ENCODE results near the gene SIRT2.
"Not testable (repeated sequence)": the region's sequence is repeated elsewhere in the genome, so short reads cannot be mapped to it uniquely, and the experiment has no call there.

SIRT2 gene

GRCh38 chr19:38892841-38893240, 6.6 kb downstream of the SIRT2 start:
- DNase-seq = no peak

GRCh38 chr19:38891771-38892170, 7.6 kb downstream of the SIRT2 start:
- DNase-seq = no peak

- DNase-seq = no peak
Measured at GRCh38 chr19:38890686-38891085, 8.7 kb downstream of the SIRT2 start.

- DNase-seq = no peak
Measured at GRCh38 chr19:38889803-38890202, 9.6 kb downstream of the SIRT2 start.

DNA sequence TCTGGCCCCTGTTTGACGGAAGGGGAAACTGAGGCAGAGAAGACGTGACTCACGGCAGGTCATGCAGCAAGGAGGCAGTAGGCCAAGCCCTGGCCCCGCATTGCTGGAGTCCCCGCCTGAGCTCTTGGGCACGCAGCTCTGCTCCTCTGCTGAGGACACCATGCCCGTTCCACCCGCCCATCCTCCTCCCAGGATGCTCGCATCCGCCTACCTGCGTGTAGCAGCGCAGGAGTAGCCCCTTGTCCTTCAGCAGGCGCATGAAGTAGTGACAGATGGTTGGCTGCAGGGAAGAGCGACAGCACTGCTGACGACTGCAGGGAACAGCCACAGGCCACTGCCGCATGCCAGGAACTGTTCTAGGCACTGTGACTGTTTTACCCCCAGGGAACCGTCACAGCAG, 10.5 kb downstream of the SIRT2 start:
- no peak for DNase-seq

GRCh38 chr19:38884691-38885090, 14.7 kb downstream of the SIRT2 start:
- DNase-seq = not testable (repeated sequence)

- no peak for DNase-seq
Measured at GRCh38 chr19:38883286-38883685, 16.1 kb downstream of the SIRT2 start.

- no peak for DNase-seq
Measured at GRCh38 chr19:38880882-38881609, 18.4 kb downstream of the SIRT2 start.

DNA sequence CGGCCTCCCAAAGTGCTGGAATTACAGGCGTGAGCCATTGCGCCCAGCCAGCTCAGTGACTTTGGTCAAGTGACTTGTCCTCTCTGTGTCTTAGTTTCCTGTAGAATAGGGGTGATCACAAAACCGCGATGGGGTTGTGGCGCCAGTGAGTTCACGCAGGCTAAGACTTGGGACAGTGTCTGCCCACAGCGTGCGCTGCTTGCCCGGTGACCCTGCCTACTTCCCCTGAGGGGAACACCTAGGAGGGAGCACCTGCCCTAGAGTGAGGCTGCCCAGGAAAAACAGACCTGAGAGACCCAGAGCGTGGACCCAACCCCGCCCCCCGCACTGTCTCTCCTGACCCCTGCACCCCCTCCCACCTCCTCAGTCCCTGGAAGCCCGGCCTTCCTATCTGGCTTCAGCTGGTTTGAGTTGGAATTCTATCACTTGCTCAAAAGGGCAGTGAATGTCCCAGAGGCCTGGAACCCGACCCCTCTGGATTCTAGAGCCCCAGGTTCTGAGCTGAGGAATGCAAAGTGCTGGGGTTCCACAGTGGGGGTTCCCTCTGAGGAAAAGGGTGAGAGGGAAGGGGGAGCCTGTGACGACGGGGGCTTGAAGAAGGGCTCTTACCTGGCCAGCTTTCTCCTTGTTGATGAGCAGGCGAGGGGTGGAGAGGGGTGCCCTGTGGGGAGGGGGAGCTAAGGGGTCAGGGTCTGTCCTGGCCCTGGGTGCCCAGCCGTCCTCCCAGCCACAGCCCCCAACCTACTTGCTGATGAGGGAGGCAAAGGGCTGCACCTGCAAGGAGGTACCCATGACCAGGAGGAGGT, 19.1 kb downstream of the SIRT2 start:
- no peak for DNase-seq

GRCh38 chr19:38879400-38879751, 20.0 kb downstream of the SIRT2 start:
- no peak for DNase-seq

DNA sequence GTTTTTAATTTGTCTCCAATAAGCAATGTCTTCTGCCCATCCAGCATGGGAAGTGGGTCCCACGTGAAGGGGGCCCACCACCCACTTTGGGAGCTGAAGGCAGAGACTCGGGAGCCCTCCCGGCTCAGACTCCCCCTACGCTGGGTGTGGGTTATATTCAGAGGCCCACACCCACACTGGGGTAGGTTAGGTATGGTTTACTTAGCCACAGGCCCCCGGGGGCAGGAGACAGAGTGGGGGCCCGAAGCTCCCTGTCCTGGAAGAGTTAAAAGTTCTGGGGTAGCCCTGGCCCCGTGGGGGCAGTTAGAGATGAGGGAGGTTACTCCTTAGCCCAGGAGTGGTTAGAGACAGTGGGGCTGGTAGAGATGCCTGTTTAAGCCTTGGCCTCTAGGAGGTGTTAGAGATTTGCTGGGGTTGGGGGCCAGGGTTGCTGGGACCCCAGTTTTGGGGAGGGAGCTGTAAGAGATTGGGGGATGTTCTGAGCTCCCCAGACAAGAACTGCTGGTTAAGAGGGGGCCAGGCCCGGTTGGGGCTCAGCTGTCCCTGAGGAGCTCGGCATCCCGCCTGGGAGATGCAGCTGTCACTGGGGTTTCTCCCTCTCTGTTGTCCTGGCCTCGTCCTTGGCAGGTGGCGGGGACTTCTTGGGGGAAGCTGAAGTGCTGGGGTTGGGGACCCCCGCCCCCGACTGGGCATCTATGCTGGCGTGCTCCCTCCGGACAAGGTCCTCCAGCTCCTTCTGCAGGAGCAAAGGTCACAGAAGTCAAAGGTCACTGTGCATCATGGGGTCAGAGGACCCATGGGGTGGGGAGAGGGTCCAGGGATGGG, 20.6 kb downstream of the SIRT2 start:
- DNase-seq = no peak

DNA sequence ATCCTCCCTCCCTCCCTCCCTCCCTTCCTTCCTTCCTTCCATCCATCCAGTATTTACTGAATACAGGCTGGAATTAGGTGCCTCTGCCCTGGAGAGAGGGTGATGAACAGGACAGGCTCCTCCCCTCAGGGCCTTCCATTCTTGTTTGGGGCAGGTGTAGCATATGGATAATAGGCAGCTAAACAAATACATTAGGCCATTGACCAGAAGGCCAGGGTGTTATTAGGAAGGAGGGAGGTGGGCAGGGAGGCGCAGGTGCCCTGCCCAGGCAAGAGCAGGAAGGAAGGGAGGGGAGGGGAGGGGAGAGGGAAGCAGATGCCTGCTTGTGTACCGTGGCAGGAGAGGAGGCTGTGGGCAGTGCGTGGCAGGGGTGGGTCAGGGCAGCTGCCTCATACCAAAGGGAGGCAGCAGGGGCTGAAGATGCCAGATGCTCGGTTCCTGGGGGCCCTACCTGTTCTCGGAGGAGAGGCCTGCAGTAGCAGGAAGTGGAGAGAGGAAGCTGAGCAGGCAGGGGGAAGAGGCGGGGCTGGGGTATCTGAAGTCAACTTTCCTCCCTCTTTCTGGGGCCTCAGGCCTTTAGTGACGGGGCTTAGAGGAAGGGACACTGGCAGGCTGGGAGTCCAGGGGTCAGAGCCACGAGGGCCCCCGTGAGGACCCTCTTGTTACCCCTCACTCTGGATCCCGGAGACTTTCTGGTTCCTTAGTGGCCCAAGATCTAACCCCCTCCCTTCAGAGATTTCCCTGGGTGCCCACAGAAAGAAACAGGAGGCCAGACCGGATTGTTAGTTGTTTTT, 21.4 kb downstream of the SIRT2 start, which contains the start of gene RINL:
TSS of gene RINL (minus strand) at position 495 of the 794 bp plus-strand sequence. CDS start 1,533 bp downstream, outside the sequence.
- peak; percentile 87 for DNase-seq

DNA sequence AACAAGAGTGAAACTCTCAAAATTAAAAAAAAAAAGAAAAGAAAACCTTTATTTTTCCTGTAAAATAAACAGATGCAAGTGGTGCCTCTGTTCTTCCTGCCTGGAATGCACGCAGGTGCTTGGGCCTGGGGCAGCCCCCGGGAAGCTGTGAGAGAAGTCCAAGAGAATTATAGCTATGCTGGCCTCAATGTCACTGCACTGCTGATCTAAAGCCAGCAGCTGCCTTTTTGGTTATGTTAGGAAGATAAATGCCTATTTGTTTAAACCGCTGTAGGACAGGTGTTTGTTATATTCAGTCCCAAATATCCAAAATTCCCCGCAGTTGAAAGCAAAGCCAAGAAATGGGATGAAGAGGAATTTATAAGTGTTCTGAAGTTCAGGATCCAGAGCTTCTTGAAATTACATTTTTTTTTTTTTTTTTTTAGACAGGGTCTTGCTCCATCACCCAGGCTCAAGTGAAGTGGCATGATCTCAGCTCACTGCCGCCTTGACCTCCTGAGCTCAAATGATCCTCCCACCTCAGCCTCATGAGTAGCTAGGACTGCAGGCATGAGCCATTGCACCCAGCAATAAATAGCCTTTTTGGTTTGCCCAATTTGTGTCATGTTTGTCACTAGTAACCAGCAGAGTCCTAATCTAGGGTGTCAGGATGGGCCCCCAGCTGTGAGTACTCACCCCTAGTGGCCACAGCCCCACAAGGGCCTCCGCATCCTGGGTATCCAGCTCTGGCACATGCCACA, 23.6 kb downstream of the SIRT2 start:
- no peak for DNase-seq

- not testable (repeated sequence) for DNase-seq
Measured at GRCh38 chr19:38873400-38873799, 26.0 kb downstream of the SIRT2 start.

GRCh38 chr19:38870612-38871011, 28.8 kb downstream of the SIRT2 start:
- peak; percentile 61 for DNase-seq

GRCh38 chr19:38869836-38870607, 29.4 kb downstream of the SIRT2 start:
- peak; percentile 97 for DNase-seq

DNA sequence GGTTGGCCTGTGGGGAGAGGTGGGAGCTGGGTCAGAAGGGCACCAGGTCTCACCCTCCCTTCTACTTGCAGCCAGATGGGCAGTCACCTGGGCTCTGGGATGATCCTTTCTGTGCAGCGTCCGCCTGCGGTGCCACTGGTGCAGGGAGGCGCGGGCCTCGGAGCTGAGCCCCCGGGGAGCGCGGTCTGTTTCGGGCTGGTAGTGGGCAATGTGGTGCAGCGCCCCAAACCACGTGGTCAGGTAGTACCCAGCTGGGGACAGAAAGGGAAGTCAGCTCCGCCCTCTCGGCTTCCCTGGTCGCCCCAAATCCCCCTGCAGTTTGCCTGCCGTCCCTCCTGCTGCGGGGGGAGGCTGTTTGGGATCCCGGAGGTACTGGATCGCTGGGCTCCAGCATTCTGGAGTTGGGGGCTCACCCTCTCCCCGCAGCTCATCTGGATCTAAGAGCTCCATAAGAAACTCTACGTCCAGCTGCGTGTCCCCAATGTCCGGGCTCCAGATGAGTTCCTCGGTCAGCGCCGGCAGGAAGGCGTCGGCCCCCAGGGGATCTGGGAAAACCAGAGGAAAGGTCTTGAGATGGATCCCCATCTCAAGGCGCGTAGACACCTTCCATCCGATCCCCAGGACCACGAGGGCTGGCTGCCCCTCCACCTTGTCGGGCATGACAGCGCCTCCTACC, 30.1 kb downstream of the SIRT2 start:
- peak; percentile 82 for DNase-seq

DNA sequence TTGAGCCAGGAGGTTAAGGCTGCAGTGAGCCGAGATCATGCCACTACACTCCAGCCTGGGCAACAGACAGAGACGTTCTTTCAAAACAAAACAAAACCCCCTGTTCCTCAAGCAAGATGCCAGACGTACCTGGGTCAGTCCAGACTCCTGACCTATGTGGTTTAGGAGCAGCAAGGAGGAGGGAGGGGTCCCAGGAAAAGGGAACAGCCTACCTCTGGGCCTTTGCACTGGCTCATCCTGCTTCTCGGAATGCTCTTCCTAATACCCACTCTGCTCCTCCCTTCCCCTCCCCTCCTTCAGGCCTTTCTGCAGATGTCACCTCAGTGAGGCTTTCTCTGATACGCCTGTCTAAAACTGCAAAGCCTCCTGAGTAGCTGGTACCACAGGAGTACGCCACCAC, 30.9 kb downstream of the SIRT2 start:
- DNase-seq = no peak

- no peak for DNase-seq
Measured at GRCh38 chr19:38867171-38867780, 32.1 kb downstream of the SIRT2 start.

Data from activated CD8-positive, alpha-beta memory T cell treated with anti-CD3 and anti-CD28 coated beads for 24 hours (primary cell).